Smooth muscle cell of the brain vasculature (primary cell): ENCODE data around the gene ME1.
A peak's percentile ranks its signal among the peaks of the same experiment; 100 is the strongest.
"Not testable (repeated sequence)": the region's sequence is repeated elsewhere in the genome, so short reads cannot be mapped to it uniquely, and the experiment has no call there.

Source experiments
- DNase-seq: peaks from one replicate; pipeline ENCODE4 v3.0.0-alpha.2; 2012; ENCODE audit warnings: low read depth, low spot score

Gene ME1

DNA sequence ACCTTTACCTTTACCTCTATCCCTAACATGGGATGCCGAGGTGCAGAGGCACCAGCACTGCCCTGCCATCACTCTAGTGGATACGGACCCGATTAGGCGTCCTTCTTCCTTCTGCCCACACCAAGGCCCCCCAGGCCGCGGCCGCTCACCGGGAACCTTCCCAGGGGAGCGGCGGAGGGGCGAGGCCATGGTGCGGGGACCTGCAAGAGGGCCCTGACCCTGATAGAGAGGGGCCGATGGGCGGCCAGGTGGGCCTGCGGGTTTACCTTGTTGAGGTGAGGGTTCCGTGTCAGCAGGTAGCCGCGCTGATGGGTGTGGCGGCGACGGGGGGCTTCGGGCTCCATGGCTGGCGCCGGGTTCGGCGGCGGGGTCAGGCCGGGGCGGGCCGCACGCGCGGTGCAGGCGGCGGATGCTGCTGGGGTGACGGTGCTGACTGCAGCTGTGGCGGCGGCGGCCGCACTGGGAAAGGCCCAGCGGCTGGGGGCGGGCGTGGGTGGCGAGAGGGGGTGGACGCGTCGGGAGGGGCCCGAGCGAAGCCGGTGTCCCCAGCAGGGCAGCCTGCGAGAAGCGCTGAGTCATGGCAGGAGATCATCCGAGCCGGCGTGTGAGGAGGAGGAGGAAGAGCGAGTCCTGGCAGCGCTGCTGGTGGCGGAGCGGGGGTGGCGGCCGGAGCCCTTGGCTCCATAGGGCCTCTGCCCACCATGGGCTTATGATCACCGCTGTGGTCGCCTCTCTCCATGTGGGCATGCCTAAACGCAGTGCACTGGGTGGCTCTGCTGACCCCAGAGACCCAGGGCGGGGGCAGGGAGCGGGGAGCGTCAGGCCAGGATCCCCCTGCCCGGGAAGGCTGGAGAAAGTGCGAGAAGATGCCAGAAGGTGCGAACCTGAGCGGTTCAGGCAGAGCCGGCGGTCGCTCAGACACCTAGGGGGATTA is at the start of gene ME1:
ME1 (minus strand) TSS at position 441 of the 934 bp plus-strand sequence; CDS start at position 344, 97 bp downstream.
- DNase-seq = peak; percentile 40

GRCh38 chr6:83480470-83480869 is 49.6 kb upstream of the ME1 start:
- no peak for DNase-seq

GRCh38 chr6:83479389-83479788 is 48.5 kb upstream of the ME1 start:
- DNase-seq = no peak

DNA sequence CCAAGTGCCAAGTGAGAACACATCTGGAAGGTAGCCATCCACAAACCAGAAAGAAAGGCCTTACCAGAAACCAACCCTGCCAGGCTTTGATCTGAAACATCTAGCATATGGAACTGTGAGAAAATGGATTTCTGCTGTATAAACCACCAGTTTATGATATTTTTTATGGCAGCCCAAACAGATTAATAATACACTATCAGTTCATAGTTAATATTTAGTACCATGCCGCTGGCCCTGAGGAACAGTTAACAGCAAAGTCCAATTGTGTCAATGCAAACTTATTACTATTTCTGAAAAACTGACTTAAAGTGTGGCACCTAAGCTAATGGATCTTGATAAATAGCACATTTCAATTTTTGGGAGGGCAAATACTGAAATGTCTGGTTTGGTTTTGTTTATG is 46.1 kb upstream of the ME1 start:
- DNase-seq = no peak

- peak; percentile 6 for DNase-seq
Observed at GRCh38 chr6:83474309-83474708, 43.5 kb upstream of the ME1 start.

- DNase-seq = no peak
Observed at GRCh38 chr6:83472767-83473166, 41.9 kb upstream of the ME1 start.

- DNase-seq = no peak
Observed at GRCh38 chr6:83470587-83470986, 39.7 kb upstream of the ME1 start.

DNA sequence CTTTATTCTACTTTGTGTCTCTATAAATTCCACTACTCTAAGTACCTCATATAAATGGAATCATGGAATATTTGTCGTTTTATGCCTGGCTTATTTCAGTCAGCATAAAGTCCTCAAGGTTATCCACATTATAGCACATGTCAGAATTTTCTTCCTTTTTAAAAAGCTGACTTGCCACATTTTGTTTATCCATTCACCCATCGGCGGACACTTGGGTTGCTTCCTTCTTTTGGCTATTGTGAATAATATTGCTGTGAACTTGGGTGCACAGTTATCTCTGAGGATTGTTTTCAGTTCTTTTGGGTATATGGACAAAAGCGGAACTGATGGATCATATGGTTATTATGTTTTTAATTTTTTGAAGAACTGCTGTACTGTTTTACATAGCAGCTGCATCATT is 39.1 kb upstream of the ME1 start:
- DNase-seq = no peak

- DNase-seq = no peak
Observed at GRCh38 chr6:83467620-83468036, 36.8 kb upstream of the ME1 start.

DNA sequence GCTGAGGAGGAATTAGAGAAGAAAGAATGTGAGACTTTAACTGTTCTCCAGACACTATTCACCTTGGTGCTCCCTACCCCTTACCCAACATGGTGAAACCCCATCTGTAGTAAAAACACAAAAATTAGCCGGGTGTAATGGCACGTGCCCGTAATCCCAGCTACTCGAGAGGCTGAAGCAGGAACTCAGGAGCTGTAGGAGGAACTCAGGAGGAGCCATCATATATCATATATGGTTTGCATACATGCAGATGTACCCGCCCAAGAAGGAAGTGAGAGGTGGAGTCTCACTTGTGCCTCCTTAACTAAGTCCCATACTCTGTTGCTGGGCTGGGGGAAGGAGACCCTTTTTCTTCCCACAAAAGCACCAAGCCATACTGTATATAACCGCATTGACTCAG is 35.5 kb upstream of the ME1 start:
- no peak for DNase-seq

- no peak for DNase-seq
Observed at GRCh38 chr6:83464381-83465140, 33.7 kb upstream of the ME1 start.

DNA sequence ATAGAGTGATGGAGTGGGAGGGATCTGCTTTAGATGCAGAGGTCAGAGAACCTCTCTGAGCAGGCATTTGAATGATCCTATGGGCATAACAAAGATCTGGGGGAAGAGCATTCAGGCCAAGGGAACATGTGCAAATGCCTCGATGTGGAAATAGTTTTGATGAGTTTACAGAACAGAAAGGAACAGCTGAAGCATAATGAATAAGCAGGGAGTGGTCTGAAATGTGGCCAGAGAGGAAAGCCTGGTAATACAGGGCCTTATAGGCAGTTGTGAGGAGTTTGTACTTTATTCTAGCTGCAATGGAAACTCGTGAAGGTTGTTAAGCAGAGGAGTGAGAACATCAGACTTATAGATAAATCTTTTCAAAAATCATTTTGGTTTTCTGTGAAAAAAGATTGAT is 33.0 kb upstream of the ME1 start:
- no peak for DNase-seq

DNA sequence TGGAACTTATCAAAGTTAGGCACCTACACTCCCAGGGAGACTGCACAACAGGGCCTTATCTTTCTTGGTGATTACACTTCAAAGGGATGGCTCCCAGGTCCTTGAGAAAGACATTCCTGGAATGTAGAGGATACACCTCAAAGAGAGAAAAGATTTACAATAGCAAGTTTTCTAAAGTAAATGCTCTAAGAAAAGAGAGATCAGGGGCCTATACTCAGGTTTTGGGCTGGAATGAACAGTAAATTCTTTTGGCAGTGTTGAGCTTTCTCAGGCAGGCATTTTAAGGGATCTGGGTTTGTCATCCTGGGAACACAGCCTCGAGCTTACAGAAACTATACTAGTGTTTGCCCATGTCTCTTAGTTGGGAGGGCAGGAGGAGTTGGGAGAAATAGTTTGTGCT is 31.7 kb upstream of the ME1 start:
- no peak for DNase-seq

DNA sequence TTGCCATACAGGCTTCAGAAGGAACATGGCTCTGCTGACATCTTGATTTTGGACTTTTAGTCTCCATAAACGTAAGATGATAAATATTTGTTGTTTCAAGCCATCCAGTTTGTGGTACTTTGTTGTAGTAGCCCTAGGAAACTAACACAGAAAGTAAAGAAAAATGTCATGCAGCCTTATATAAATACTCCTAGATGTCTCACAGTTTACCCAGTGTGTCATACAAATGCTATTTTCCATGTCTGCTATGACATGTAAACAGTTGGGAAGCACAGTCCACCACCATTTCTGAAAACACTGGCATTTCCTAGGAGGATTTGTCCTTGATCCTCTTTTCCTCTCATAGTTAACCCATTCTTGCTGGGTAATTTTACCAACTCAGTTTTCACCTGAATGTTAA is 30.6 kb upstream of the ME1 start:
- DNase-seq = no peak

- DNase-seq = no peak
Observed at GRCh38 chr6:83459663-83460062, 28.8 kb upstream of the ME1 start.

DNA sequence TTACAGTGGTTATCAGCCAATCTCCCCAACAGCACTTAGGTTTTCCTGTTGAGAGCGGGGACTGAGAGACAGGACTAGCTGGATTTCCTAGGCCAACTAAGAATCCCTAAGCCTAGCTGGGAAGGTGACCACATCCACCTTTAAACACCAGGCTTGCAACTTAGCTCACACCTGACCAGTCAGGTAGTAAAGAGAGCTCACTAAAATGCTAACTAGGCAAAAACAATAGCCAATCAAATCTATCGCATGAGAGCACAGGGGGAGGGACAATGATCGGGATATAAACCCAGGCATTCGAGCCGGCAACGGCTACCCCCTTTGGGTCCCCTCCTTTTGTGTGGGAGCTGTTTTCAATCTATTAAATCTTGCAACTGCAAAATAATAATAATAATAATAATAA is 19.2 kb upstream of the ME1 start:
- not testable (repeated sequence) for DNase-seq

- DNase-seq = not testable (repeated sequence)
Observed at GRCh38 chr6:83444086-83444699, 13.3 kb upstream of the ME1 start.

DNA sequence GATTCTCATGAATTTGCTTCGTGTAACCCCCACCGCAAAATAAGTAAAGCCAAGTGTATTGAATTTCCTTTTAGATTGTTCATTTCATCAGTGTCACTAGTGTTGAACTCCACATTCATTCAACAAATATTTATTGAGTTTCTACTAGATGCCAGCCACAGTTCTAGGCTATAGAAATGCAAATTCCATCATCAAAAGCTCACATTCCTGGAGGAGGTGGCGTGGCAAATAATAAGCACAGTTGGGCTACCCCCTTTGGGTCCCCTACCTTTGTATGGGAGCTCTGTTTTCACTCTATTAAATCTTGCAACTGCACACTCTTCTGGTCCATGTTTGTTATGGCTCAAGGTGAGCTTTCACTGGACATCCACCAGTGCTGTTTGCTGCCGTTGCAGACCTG is 12.7 kb upstream of the ME1 start:
- DNase-seq = no peak

DNA sequence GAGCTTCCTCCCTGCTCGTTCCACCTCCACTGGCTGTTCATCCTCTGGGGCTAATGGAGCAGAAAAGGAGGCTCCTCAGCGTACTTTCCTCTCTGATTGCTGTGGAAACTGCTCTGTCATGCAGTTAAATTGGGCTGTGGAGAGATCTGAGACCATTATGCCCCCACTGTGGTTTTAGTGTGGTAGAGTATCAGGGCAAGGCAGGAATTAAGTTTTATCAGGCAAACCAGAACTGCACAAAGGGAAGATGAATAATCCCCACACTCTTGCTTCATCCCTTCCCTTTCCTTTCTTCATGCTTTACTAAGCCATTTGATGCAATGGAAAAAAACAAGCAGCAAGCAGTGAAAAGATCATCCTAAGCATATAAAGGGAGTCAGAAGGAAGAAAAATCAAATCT is 11.9 kb upstream of the ME1 start:
- no peak for DNase-seq

GRCh38 chr6:83439201-83439600 is 8.3 kb upstream of the ME1 start:
- no peak for DNase-seq

GRCh38 chr6:83436674-83437073 is 5.8 kb upstream of the ME1 start:
- no peak for DNase-seq

GRCh38 chr6:83433177-83433576 is 2.3 kb upstream of the ME1 start:
- DNase-seq = no peak
